HepG2 (cell line): Measurements from ENCODE around the gene SMOC1. TPM values are rescaled to one million over a fixed set of nuclear protein-coding genes. Genes with fewer than 3 reads are reported as not detected.
A peak's percentile ranks its signal among the peaks of the same experiment; 100 is the strongest.

Source experiments
- HIC2 ChIP-seq: sonication (generic); formaldehyde crosslinking; IDR thresholded peaks from 2 replicates; pipeline ENCODE4 v1.9.0; 2022; ENCODE audit warnings: low read depth, missing genetic modification reagents
- MIXL1 ChIP-seq: IDR thresholded peaks from 2 replicates; pipeline ENCODE4 v1.6.1; 2016
- MLX ChIP-seq: IDR thresholded peaks from 2 replicates; pipeline ENCODE4 v1.6.1; 2016
- RELA ChIP-seq: sonication (generic); formaldehyde crosslinking; IDR thresholded peaks from 2 replicates; pipeline ENCODE4 v1.4.0; 2020; ENCODE audit warnings: missing genetic modification reagents
- SNAPC4 ChIP-seq: sonication (generic); formaldehyde crosslinking; IDR thresholded peaks from 2 replicates; pipeline ENCODE4 v1.4.0; 2020; ENCODE audit warnings: mild to moderate bottlenecking, missing genetic modification reagents
- TBX3 ChIP-seq: fragments of 450-650 bp; IDR thresholded peaks from 2 replicates; pipeline ENCODE4 v1.6.1; 2017; ENCODE audit warnings: antibody characterized with exemption, mild to moderate bottlenecking, inconsistent platforms, borderline replicate concordance
- ZFP36L2 ChIP-seq: sonication (generic); formaldehyde crosslinking; IDR thresholded peaks from 2 replicates; pipeline ENCODE4 v1.4.0; 2020; ENCODE audit warnings: missing genetic modification reagents
- ZIK1 ChIP-seq: sonication (generic); formaldehyde crosslinking; IDR thresholded peaks from 2 replicates; pipeline ENCODE4 v1.5.0; 2020; ENCODE audit warnings: mild to moderate bottlenecking, low read depth, missing genetic modification reagents, borderline replicate concordance
- ZNF17 ChIP-seq: sonication (generic); formaldehyde crosslinking; IDR thresholded peaks from 2 replicates; pipeline ENCODE4 v1.5.0; 2020; ENCODE audit warnings: mild to moderate bottlenecking, missing genetic modification reagents
- ZNF562 ChIP-seq: sonication (generic); formaldehyde crosslinking; IDR thresholded peaks from 2 replicates; pipeline ENCODE4 v1.8.0; 2022; ENCODE audit warnings: missing genetic modification reagents, borderline replicate concordance
- ZNF589 ChIP-seq: sonication (generic); formaldehyde crosslinking; conservative IDR thresholded peaks from 2 replicates; pipeline ENCODE4 v1.8.0; 2022; ENCODE audit warnings: mild to moderate bottlenecking, moderate library complexity, missing genetic modification reagents
- ZNF816 ChIP-seq: sonication (generic); formaldehyde crosslinking; IDR thresholded peaks from 2 replicates; pipeline ENCODE4 v1.8.0; 2022; ENCODE audit warnings: missing genetic modification reagents, mild to moderate bottlenecking, borderline replicate concordance
- polyA plus RNA-seq, 8 experiments: library from polyadenylated mRNA; depleted of rRNA in 3 of 8; stranded (reverse) in 7 of 8; unstranded in 1 of 8; fragments of >200 nt; fragmentation: Illumina TruSeq in 4 of 8; extraction: Trizol in 4 of 8; gene quantifications; 2 replicates each; pipeline versions ENCODE4 v1.2.1 to v1.2.3, GENCODE V29; 2011 to 2016; ENCODE audit warnings: low read depth in 4 of 8, missing spikeins in 1 of 8, mixed read lengths in 1 of 8; ENCODE audit not compliant: insufficient read depth in 1 of 8
- total RNA-seq, 5 experiments: library from RNA; depleted of rRNA; stranded (reverse); fragments of >200 nt; fragmentation: Illumina TruSeq; extraction: Trizol; gene quantifications; 2 replicates each; pipeline ENCODE4 v1.2.3, GENCODE V29; 2016; ENCODE audit warnings: low read depth in 1 of 5
- TF ChIP-seq, protein P1 (sequence below): sonication (generic); formaldehyde crosslinking; IDR thresholded peaks from 2 replicates; pipeline ENCODE4 v1.4.0; 2020; ENCODE audit warnings: missing genetic modification reagents, borderline replicate concordance
- TF ChIP-seq, protein P2 (sequence below): sonication (generic); formaldehyde crosslinking; IDR thresholded peaks from 2 replicates; pipeline ENCODE4 v1.9.0; 2021; ENCODE audit warnings: missing genetic modification reagents, mild to moderate bottlenecking, borderline replicate concordance

Gene SMOC1
- total and polyA plus RNA-seq, 2 of the 13 experiments (the other 11 are each of a cell fraction or from before 2014, with no cell fraction given): 17.8 to 35.6 TPM

- TF ChIP-seq, protein P1, sequence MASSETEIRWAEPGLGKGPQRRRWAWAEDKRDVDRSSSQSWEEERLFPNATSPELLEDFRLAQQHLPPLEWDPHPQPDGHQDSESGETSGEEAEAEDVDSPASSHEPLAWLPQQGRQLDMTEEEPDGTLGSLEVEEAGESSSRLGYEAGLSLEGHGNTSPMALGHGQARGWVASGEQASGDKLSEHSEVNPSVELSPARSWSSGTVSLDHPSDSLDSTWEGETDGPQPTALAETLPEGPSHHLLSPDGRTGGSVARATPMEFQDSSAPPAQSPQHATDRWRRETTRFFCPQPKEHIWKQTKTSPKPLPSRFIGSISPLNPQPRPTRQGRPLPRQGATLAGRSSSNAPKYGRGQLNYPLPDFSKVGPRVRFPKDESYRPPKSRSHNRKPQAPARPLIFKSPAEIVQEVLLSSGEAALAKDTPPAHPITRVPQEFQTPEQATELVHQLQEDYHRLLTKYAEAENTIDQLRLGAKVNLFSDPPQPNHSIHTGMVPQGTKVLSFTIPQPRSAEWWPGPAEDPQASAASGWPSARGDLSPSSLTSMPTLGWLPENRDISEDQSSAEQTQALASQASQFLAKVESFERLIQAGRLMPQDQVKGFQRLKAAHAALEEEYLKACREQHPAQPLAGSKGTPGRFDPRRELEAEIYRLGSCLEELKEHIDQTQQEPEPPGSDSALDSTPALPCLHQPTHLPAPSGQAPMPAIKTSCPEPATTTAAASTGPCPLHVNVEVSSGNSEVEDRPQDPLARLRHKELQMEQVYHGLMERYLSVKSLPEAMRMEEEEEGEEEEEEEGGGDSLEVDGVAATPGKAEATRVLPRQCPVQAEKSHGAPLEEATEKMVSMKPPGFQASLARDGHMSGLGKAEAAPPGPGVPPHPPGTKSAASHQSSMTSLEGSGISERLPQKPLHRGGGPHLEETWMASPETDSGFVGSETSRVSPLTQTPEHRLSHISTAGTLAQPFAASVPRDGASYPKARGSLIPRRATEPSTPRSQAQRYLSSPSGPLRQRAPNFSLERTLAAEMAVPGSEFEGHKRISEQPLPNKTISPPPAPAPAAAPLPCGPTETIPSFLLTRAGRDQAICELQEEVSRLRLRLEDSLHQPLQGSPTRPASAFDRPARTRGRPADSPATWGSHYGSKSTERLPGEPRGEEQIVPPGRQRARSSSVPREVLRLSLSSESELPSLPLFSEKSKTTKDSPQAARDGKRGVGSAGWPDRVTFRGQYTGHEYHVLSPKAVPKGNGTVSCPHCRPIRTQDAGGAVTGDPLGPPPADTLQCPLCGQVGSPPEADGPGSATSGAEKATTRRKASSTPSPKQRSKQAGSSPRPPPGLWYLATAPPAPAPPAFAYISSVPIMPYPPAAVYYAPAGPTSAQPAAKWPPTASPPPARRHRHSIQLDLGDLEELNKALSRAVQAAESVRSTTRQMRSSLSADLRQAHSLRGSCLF (CRISPR knock-in tag): no peak
- TF ChIP-seq ZFP36L2 (CRISPR knock-in tag) (0 out of 2 replicates have a peak, but pooled peaks have one; percentile 25), HIC2 (CRISPR knock-in tag) (peak; percentile 44; the same call in 1 of the 2 replicates), MLX (CRISPR knock-in tag) (no peak), RELA (CRISPR knock-in tag) (no peak), ZNF589 (0 out of 2 replicates have a peak, but pooled peaks have one; percentile 28), ZIK1 (peak; percentile 71; the same call in 1 of the 2 replicates), ZNF816 (no peak), ZNF17 (CRISPR knock-in tag) (no peak), ZNF562 (no peak), TBX3 (no peak), SNAPC4 (CRISPR knock-in tag) (no peak), MIXL1 (CRISPR knock-in tag) (0 out of 2 replicates have a peak, but pooled peaks have one; percentile 54)
- TF ChIP-seq, protein P2, sequence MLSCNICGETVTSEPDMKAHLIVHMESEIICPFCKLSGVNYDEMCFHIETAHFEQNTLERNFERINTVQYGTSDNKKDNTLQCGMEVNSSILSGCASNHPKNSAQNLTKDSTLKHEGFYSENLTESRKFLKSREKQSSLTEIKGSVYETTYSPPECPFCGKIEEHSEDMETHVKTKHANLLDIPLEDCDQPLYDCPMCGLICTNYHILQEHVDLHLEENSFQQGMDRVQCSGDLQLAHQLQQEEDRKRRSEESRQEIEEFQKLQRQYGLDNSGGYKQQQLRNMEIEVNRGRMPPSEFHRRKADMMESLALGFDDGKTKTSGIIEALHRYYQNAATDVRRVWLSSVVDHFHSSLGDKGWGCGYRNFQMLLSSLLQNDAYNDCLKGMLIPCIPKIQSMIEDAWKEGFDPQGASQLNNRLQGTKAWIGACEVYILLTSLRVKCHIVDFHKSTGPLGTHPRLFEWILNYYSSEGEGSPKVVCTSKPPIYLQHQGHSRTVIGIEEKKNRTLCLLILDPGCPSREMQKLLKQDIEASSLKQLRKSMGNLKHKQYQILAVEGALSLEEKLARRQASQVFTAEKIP (CRISPR knock-in tag): no peak
Measured at GRCh38 chr14:70045844-70046535, 166.8 kb downstream of the SMOC1 start (continued).
